HG03097 (cell line): Measurements from ENCODE around the gene GP5.

ENCODE experiments used
- ATAC-seq: cut with Tn5 transposase; IDR thresholded peaks from one replicate; pipeline ENCODE4 v1.9.1; 2021; ENCODE audit not compliant: unreplicated experiment, low FRiP score

The GP5 gene

DNA sequence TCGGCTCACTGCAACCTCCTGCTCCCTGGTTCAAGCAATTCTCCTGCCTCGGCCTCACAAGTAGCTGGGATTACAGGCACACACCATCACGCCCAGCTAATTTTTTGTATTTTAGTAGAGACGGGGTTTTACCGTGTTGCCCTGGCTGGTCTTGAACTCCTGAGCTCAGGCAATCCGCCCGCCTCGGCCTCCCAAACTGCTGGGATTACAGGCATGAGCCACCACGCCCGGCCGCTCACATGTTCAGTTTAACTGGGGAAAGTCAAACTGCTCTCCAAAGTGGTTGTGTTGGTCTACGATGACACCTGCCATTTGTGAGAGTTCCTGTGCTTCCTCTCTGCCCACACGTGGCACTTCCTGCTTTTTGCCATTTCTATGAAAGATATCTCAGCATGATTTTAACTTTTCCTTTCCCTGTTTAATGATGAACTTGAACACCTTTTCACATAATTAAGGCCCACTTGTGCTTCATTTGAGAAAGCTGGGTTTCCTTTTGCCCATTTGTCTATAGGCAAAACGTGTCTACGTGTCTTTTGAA lies 877 bp upstream of the GP5 start:
- no peak for ATAC-seq

DNA sequence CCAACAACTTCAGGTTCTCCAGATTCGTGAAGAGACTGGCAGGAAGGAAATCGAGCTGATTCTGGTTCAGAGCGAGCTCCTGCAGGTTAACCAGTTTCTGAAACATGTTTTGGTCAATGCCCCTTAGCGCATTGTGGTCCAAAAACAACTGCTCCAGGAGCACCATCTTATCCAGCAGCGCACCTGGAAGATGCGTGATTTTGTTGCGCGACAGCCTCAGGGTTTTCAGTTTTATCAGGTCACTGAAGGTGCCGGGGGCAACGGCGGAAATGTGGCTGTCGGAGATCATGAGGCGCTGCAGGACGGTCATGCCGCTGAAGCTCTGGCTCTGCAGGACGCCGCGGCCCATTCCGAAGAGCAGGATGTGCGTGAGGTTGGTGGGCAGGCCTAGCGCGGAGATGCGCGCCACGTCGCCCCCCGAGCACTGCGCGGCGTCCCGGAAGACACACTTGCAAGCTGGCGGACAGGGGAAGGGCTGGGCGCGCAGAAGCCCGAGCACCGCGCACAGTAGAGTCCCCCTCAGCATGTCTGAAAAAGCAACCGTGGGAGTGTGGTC lies 1.2 kb downstream of the GP5 start:
- ATAC-seq, result no peak

DNA sequence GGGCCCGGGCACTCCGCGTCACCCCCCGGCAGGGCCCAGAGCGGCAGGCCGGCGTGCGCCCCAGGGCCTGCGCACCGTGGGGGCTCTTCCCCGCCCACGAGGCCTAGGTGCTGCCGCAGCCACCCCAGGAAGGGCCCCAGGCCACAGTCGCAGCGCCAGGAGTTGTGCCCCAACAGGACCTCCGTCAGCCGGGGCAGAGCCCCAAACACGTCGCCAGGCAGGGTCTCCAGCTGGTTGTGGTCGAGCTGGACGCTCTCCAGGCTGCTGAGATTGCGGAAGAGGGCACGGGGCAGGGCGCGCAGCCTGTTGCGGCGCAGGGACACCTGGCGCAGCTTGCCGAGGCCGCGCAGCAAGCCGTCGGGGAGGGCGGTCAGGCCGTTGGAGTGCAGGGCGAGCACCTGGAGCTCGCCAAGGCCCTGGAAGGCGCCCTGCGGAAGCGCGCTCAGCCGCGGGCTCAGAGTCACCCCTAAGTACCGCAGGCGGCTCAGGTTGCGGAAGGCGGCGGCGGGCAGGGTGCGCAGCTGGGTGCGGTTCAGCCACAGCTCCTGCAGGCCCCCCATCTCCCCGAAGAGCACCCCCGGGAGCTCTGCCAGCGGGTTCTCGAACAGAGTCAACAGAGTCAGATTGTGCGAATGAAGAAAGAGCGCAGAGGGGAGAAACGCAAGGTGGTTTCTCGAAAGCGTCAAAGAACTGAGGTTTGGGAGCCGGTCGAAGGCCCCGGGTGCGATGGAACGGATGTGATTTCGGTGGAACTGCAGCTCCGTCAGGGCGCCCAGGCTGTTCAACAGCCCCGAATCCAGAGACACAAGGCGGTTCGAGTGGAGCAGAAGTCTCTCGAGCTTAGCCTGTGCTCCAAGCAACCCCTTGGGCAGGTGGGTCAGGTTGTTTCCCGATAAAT lies 2.0 kb downstream of the GP5 start:
- ATAC-seq, result no peak

DNA sequence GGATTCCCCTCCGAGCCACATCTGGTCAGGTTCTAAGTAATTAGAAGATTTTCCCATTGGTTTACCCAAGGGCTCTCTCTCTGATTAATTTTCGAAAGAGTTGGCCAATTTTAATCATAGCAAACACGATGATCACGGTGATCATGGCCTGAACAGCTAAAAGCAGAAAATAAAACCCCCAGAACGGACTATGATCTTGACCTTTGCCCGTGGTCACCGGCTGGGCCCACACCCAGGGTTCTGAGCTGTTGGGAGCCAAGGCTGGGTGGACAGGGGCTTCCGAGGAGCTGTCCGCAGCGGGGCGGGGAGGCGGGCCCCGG lies 2.6 kb downstream of the GP5 start:
- ATAC-seq, result no peak

DNA sequence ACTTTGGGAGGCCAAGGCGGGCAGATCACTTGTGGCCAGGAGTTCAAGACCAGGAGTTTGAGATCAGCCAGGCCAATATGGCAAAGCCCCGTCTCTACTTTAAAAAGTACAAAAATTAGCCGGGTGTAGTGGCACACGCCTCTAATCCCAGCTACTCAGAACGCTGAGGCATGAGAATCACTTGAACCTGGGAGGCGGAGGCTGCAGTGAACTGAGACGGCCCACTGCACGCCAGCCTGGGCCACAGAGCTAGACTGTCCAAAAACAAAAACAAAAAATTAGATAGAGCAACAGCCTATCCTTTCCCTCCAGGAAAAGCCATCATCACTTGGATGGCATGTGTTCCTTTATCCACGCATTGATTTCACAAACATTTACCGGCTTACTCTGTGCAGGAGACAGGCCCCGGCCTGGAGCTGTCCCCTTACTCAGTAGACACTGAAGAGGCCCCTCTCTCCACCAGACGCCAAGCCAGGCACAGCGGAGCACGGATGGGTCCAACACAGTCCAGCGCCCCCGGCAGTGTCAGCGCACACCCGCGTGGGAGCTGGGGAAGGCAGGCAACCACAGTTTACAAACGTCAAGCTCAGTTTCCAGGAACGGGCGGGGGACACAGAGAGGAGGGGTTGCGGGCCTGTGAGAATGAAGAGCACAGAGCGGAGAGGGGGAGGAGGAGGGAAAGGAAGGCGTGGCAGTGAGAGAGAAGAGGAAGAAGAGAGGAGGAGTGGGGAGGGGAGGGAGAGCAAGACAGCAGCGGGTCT lies 3.1 kb downstream of the GP5 start:
- no peak for ATAC-seq

DNA sequence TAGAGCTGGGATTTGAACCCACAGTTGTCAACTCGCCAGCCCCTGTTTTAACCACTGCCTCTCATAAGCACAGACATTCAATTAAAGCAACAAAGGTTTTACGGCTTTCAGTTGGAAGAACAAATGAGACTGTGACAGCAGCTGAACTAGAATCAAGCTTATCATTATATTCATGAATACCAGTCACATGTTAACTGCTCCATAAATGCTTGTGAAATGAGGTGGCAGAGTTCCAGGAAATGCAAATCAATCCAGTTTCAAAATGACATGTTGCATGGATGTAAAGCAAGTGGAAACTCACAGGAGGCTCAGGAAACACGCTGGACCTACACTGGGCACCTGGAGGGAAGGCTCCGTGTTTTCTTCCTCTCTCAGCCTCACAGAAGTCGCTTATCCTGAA lies 3.9 kb downstream of the GP5 start:
- ATAC-seq, result no peak

DNA sequence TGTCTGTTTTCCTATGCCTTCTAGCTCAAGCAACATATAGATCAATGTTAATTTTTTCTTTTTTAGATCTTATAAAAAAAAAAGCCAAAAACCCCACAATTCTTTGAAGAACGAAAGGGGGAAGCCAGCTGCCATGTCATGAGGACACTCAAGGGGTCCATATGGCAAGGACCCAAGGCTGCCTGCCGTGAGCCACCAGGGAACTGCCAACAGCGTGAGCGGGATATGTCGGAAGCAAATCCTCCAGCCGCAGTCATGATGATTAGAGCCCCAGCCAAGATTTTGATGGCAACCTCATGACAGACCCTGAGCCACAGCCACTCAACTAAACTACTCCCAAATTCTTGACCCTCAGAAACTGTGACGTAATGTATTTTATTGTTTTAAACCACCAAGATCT lies 6.5 kb downstream of the GP5 start:
- no peak for ATAC-seq

DNA sequence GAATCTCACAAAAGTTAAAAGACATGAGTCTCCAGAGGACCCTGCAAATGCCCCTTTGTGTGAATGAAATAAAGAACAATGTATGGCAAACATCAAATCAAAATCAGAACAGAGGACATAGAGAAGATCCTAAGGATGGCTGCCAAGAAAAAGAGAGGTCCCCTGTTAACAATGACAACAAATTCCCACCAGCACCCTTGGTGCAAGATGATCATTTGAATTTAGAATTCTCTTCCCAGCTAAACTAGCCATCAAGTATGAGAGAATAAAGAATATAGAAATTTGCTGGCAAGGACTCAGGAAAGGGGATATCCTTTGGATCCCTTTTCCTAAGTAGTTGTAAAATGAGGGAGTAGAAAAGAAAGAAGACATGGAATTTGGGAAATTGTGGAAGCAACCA lies 8.2 kb downstream of the GP5 start:
- no peak for ATAC-seq

DNA sequence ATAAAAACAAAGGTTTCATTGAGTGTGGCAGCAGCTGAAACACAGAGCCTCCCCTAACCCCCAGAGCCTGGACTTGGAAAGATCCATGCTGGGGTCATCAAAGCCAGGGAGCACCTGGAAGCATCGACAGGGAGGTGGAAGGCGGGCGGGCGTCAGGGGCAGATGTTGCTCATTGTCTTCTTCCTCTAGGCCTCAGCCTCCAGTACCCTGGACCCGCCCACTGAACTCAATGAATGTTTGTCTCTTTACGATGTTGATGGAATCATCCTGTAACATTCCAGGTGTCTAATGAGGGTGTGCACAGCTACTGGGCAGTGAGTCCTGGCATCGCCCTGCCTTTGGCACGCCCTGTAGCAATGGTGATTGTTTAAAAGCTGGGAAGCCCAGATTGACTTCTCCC lies 9.8 kb downstream of the GP5 start:
- no peak for ATAC-seq

DNA sequence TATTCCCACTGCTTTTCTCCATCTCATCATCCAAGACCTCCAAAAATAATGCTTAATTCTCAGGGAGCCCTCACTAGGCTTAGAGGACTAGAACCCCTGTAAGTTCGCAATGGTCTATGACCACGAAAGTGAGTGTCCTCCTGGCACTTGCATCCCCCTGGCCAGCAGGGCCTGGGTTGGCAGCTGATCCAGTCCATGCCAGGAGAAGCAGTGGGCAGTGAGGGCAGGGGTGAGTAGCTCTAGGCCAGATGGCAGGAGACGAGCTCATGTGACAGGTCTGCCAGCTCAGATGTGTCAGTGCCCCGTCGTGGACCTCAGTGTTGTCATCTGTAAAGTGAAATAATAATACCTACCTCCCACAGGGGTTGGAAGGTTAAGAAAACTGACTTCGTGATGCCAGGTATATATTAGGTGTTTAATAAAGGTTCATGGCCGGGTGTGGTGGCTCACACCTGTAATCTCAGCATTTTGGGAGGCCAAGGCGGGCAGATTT lies 11.1 kb downstream of the GP5 start:
- no peak for ATAC-seq

DNA sequence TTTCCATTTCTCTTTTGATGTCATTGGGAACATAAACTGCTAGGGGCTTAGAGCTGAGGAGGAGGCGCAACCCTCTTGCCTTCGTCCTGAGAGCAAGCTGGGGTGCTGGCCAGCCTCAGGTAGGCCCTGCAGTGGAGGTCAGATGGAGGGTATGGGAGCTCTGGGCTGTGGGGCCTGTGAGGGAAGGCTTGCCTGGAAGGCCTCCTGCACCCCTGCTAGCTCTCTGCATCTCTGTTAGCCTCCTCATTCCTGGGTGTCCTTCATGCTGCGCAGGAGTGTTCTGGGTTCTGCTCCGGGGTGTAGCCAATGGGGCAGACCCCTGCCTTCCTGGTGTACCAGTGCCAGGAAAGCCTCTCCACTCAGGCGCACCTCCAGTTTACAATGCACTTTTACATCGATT lies 11.8 kb downstream of the GP5 start:
- no peak for ATAC-seq

DNA sequence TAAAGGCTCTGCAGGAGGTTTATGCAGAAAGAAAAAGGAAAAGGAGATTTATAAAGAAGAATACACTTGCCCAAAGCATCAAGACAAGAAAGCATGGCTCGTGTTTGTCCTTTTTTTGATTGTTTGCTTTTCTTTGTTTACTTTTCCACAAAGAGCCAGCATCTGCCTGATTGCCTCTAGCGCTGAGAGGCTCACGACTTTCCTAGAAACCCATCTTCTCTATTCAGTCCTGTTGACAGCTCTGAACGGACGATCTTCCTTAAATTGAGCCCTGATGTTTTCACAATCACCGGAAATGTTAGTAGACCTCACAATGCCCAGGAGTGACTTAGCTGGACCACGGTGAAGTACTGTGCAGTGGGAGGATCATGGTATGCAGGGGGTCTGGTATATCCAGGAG lies 12.4 kb downstream of the GP5 start:
- no peak for ATAC-seq

DNA sequence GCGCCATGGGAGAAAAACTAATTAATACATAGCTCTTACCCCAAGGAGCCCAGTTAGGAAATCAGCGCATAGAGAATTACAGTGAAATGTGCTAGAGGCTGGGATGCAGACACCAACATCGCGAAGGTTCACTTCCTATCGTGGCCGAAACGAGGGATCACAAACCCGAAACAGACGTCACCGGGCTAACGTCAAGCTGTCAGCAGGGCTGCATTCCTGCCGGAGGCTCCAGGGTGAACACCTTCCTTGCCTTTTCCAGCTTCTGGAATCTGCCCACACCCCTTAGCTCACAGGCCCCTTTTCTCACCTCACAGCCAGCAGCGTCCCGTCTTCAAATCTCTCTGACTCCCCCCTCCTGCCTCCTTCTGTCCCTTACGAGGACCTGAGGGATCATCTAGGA lies 13.0 kb downstream of the GP5 start:
- no peak for ATAC-seq

DNA sequence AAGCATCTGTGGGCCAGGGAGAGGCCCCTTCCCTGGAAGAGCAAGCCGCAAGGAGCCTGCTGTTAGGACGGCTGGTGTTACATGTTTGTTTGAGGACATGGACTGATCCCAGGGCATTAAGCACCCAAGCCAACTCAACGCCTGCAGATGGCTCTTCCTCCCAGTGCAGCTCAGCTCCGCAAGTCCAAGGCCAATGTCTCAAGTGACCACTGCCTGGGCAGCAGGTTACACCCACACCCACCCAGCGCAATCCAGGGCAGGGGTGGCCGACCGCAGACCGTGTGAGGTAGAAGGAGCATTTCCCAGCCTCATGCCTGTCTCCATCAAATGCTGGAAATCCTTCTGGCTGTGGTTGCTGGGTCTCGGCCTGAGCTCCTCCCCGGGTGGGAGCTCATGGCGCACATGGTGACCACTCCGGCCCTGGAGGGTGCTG lies 14.5 kb downstream of the GP5 start:
- no peak for ATAC-seq

DNA sequence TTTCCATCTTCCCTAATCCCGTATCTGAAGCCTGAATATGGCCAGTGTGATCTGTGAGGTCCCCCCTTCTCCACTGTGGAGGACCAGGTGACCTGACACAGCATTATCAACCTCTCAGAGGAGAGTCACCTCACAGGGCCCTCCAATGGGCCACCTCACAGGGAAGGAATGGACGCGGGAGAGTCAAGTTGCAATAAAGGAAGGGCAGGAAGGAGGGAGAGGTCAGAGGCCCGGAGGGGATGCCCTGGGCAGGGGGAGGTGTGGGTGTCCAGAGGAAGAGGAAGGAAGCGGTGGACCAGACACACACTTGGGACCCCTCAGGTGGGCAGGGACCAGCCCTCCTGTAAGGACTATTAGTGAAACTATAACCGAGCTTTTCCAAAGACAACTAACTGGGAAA lies 14.9 kb downstream of the GP5 start:
- ATAC-seq, result no peak

DNA sequence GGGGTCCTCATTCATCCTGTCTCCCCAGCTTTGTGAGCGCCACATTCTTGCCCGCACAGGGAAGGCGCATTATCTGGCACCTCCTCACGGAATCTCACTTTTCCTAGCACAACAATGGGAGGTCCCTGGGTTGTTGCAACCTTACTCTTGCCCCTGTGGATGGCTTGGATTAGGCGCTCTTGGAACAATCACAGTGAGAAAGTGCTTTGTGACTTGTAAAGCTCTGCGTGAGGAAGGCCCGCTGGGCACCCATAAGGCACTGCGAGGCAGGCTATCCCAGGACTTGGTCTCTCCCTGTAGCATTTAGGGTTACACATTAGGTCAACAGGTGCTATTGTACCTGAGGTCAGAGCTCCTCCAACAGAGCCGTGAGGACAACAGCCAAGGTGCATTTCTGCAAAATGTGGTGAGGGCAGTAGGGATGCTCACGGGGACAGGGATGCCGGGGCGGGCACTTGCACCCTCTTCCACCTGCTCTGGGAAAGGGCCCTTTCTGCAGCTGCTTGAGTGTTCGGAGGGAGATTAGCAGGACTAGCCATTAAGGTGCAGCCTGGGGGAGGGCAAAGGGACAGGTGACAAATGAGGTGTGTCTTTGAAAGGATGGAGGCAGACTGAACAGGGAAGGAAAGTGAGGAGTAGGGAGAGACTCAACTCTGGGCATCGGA lies 15.7 kb downstream of the GP5 start:
- no peak for ATAC-seq

DNA sequence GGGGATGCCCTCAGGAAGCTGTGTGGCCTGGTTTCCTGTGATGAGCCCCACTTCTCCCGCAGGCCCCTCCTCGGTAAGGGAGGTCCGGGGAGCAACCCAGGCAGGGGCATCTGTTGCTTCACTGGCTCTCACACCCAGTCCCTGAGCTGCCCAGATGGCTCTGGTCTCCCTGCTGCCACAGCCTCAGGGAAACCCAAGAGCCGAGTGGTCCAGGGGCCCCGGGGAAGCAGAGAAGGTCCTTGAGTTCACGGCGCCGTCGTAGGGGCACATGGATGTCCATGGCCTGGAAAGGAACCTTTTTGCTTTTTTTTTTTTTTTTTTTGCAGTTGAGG lies 16.2 kb downstream of the GP5 start:
- no peak for ATAC-seq

DNA sequence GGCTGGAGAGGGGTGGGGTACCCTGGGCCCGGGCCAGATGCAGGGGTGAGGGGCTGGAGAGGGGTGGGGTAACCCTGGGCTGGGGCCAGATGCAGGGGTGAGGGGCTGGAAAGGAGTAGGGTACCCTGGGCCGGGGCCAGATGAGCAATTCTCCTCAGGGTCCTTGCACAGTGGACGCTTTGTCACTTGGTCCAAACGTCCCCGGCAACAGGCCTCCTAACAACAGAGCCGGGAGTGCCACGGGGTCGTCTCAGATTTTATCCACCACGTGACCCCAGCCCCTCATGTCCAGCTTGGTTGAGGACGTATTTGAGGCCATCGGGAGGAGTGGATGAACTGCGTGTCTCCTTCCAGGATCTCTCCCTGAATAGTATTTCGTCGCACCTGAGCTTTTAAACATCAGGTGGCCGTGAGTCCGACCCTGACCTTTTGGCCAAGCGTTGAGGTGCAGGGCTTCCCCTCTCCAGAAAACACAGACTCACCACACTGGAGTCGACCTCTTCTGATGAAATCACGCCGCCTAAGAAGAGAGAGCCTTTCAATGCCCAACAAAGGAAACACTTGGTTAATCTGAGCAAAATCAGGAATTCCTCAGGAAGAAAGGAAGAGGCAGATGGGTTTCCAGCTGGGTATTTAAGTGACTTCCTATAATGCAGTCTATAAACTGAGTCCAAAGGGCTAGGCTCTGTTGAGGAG lies 16.7 kb downstream of the GP5 start:
- ATAC-seq, result no peak

DNA sequence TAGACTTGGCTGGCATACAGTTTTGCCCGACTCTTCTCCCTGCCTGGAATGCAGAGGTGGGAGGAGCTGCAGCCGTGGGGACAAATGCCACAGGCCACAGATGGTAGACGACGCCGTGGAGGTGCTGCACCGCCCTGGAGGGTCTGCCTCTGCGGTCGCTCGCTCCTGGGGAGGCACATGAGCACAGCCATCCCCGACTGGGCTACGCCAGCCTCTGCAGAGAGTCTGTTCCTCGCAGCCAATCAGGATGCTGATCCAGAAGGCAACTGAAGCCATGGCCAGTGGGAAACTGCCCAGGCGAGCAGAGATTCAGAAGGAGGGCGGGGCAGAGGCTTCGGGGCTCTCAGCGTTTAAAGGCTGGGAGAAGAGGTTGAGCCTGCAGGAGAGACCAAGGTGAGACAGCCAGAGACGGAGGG lies 17.6 kb downstream of the GP5 start:
- ATAC-seq, result no peak

DNA sequence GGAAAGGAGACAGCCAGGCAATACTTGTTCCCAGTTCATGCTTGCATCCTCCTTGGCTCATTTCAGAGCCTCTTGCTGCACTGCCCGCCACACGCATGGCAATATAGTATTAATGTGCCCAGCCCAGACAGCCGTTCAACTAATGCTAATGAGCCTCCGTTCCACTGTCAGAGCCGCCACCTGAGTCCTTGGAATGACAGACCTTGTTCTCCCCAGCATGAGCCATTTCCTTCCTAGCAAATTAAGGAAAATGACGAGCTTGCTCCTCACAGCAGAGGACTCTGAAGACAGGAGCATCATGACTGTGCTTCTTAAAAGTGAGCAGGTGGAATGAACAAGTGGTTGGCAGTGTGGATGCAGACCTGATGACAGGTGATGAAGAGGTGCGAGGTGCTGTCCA lies 18.7 kb downstream of the GP5 start:
- no peak for ATAC-seq
